Type B pancreatic cell (in vitro differentiated cells): ENCODE data around the gene CNFN. TPM values are rescaled to one million over a fixed set of nuclear protein-coding genes. Genes with fewer than 3 reads are reported as not detected.

ENCODE experiments used
- DNase-seq: peaks from one replicate; pipeline ENCODE4 v3.0.0; 2021; ENCODE audit warnings: mixed read lengths; ENCODE audit not compliant: unreplicated experiment; ENCODE audit errors: extremely low spot score
- H3K27ac Mint-ChIP-seq: 2 replicates; pipeline ENCODE4 v1.8.0; 2021; ENCODE audit warnings: mild to moderate bottlenecking, mixed read lengths
- H3K27me3 Mint-ChIP-seq: 2 replicates; pipeline ENCODE4 v1.8.0; 2021; ENCODE audit warnings: mixed read lengths
- H3K36me3 Mint-ChIP-seq: 2 replicates; pipeline ENCODE4 v1.8.0; 2021; ENCODE audit warnings: mixed read lengths
- H3K4me1 Mint-ChIP-seq: one replicate; pipeline ENCODE4 v1.8.0; 2021; ENCODE audit warnings: mixed read lengths; ENCODE audit not compliant: unreplicated experiment
- H3K4me3 Mint-ChIP-seq: 2 replicates; pipeline ENCODE4 v1.8.0; 2021; ENCODE audit warnings: mild to moderate bottlenecking, mixed read lengths
- H3K9me3 Mint-ChIP-seq: 2 replicates; pipeline ENCODE4 v1.8.0; 2021; ENCODE audit warnings: mixed read lengths
- CTCF ChIP-seq: fragments of 200-600 bp; sonication (generic); conservative IDR thresholded peaks from 2 replicates; pipeline ENCODE4 v1.5.0; 2021; ENCODE audit warnings: antibody characterized with exemption, mild to moderate bottlenecking
- total RNA-seq: library from RNA; stranded (reverse); gene quantifications from 2 replicates; pipeline ENCODE4 v1.2.1, GENCODE V29; 2021; ENCODE audit warnings: low replicate concordance

CNFN gene
- total RNA-seq, 1 donor from 2014 or later = 3.3 TPM

DNA sequence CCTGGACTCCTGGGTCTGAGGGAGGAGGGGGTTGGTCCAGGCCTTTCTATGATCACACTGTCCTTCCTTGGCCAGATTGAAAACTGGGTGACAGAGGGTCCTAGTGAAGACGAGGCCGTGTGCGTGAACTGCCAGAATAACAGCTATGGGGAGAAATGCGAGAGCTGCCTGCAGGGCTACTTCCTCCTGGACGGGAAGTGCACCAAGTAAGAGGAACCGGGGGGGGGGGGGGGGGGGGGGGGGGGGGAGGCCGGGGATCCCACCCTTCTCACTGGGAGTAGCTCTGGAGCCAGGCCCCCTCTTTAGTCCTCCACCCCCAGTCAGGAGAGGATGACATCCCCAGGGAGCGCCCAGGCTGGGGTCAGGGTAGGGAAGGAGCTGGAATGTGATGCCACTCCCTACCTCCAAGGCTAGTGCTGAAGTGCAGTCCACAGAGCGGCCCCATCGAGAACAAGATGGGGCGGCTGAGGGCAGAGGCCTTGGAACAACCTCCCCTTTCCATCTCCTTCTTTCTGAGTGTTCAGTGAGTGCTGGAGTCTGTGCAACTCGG is 19.4 kb downstream of the CNFN start:
- H3K36me3 Mint-ChIP-seq = peaks cover 7% of the 10 kb centered on the region
- no peaks in the 10 kb centered on the region for H3K27me3 Mint-ChIP-seq
- no peak overlapping the region for H3K4me3 Mint-ChIP-seq
- no peak for TF ChIP-seq CTCF
- H3K27ac Mint-ChIP-seq = no peak overlapping the region
- no peaks in the 10 kb centered on the region for H3K4me1 Mint-ChIP-seq
- H3K9me3 Mint-ChIP-seq = no peaks in the 10 kb centered on the region
- DNase-seq = no peak

DNA sequence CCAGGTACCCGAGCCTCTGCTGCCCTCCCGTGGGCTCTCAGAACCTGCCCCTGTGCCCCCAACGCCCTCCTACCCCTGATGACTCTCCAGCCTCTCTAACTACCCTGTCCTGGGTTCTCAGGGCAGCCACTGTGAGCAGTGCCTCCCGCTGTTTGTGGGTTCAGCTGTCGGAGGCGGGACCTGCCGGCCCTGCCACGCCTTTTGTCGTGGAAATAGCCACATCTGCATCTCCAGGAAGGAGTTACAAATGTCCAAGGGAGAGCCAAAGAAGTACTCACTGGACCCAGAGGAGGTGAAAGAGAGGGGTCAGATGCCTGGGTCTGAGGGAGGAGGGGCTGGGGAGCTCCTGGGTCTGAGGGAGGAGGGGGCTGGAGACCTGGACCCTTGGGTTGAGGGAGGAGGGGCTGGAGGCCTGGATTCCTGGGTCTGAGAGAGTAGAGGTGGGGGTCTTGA is 20.0 kb downstream of the CNFN start:
- Mint-ChIP-seq H3K27me3 (no peaks in the 10 kb centered on the region), H3K9me3 (no peaks in the 10 kb centered on the region), H3K4me3 (no peak overlapping the region), H3K4me1 (no peaks in the 10 kb centered on the region), H3K36me3 (peaks cover 7% of the 10 kb centered on the region), H3K27ac (no peak overlapping the region)
- no peak for TF ChIP-seq CTCF
- no peak for DNase-seq

DNA sequence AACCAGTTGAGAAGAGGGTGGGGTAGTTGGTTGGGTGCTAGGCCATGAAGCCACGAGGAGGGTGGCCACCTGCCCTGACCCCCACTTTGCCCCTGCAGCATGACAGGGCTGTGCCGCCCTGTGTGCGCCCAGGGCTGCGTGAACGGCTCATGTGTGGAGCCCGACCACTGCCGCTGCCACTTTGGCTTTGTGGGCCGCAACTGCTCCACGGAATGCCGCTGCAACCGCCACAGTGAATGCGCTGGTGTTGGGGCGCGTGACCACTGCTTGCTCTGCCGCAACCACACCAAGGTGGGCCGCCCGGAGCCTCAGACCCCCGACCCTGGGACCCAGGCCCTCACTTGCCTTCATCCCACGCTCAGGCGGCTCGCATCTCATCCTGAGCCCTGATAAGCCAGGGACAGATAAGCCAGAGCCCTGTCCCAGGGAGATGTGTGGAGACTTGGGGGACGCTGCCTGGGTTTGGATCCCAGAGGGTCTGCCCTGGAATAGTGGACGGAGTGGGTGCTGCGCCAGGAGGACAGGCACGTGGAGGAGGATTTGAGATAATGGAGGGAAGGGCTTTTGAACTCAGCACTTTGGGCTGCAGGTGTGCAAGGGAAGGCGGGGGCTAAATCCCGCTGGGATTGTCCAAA is 20.5 kb downstream of the CNFN start:
- no peak overlapping the region for H3K27ac Mint-ChIP-seq
- H3K36me3 Mint-ChIP-seq = peaks cover 4% of the 10 kb centered on the region
- no peak overlapping the region for H3K4me3 Mint-ChIP-seq
- H3K4me1 Mint-ChIP-seq = no peaks in the 10 kb centered on the region
- no peak for TF ChIP-seq CTCF
- H3K27me3 Mint-ChIP-seq = no peaks in the 10 kb centered on the region
- DNase-seq = no peak
- no peaks in the 10 kb centered on the region for H3K9me3 Mint-ChIP-seq

- no peak for TF ChIP-seq CTCF
- H3K27ac Mint-ChIP-seq = no peak overlapping the region
- no peak overlapping the region for H3K4me3 Mint-ChIP-seq
- DNase-seq = no peak
- H3K27me3 Mint-ChIP-seq = no peaks in the 10 kb centered on the region
- no peaks in the 10 kb centered on the region for H3K9me3 Mint-ChIP-seq
- H3K4me1 Mint-ChIP-seq = no peaks in the 10 kb centered on the region
- peaks cover 10% of the 10 kb centered on the region for H3K36me3 Mint-ChIP-seq
These were observed 21.3 kb downstream of the CNFN start for GRCh38 chr19:42368765-42369164.

DNA sequence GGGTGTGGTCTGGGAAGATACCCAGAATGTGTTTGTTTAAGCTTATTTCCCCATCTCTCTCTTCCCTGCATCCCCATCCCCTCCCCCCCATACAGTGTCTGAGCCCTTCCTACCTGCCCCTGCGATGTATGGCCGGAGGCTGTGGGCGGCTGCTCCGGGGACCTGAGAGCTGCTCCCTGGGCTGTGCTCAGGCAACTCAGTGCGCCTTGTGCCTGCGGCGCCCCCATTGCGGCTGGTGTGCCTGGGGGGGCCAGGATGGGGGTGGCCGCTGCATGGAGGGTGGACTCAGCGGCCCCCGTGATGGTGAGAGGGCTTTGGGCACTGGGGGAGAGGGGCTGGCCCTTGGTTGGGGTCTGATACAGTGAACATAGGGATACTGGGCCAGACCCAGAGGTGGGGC is 21.7 kb downstream of the CNFN start:
- H3K27me3 Mint-ChIP-seq = no peaks in the 10 kb centered on the region
- no peak overlapping the region for H3K4me3 Mint-ChIP-seq
- no peaks in the 10 kb centered on the region for H3K9me3 Mint-ChIP-seq
- no peak overlapping the region for H3K27ac Mint-ChIP-seq
- no peak for DNase-seq
- no peaks in the 10 kb centered on the region for H3K4me1 Mint-ChIP-seq
- TF ChIP-seq CTCF = no peak
- peaks cover 14% of the 10 kb centered on the region for H3K36me3 Mint-ChIP-seq
